T-helper 1 cell treated with Interleukin-12 subunit alpha and Interleukin-12 subunit beta and Interleukin-4 antibody, amounts not matched to agents 30 μg/mL and 1 μg/mL, for 36 hours (primary cell): ENCODE results near the gene LILRA2.
"Not testable (repeated sequence)": the region's sequence is repeated elsewhere in the genome, so short reads cannot be mapped to it uniquely, and the experiment has no call there.

Experiments used
- H3K27ac Mint-ChIP-seq: one replicate; pipeline ENCODE4 v1.8.0; 2021; ENCODE audit warnings: mild to moderate bottlenecking, mixed read lengths
- H3K27me3 Mint-ChIP-seq: one replicate; pipeline ENCODE4 v1.8.0; 2021; ENCODE audit warnings: low read depth, mixed read lengths
- H3K36me3 Mint-ChIP-seq: one replicate; pipeline ENCODE4 v1.8.0; 2021; ENCODE audit warnings: low read depth, mixed read lengths
- H3K4me1 Mint-ChIP-seq: one replicate; pipeline ENCODE4 v1.8.0; 2021; ENCODE audit warnings: low read depth, mixed read lengths
- H3K4me3 Mint-ChIP-seq: one replicate; pipeline ENCODE4 v1.8.0; 2021; ENCODE audit warnings: mild to moderate bottlenecking, moderate library complexity, mixed read lengths
- H3K9me3 Mint-ChIP-seq: one replicate; pipeline ENCODE4 v1.8.0; 2021; ENCODE audit warnings: mixed read lengths

The LILRA2 gene

DNA sequence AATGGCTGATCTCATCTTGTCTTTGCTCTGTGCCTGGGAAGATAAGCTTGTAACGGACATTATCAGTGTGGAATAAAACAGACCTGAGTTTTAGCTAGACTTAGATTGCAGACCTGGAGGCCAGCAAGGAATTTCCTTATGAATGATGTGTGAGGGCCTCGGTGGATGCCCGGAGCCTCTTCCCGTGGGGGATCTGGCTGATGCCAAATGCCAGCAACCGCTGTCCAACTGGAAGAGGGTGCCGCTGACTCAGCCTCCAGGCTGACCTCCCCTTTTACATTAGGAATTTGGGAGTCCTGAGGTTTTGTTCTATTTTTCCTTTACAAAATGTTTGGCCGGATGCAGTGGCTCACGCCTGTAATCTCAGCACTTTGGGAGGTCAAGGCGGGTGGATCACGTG is 19.6 kb upstream of the LILRA2 start:
- H3K4me1 Mint-ChIP-seq: peaks cover 3% of the 10 kb centered on the region
- H3K27me3 Mint-ChIP-seq: peaks cover 12% of the 10 kb centered on the region
- H3K36me3 Mint-ChIP-seq: no peaks in the 10 kb centered on the region
- H3K27ac Mint-ChIP-seq: no peak overlapping the region
- H3K9me3 Mint-ChIP-seq: peaks cover 3% of the 10 kb centered on the region
- H3K4me3 Mint-ChIP-seq: no peak overlapping the region

DNA sequence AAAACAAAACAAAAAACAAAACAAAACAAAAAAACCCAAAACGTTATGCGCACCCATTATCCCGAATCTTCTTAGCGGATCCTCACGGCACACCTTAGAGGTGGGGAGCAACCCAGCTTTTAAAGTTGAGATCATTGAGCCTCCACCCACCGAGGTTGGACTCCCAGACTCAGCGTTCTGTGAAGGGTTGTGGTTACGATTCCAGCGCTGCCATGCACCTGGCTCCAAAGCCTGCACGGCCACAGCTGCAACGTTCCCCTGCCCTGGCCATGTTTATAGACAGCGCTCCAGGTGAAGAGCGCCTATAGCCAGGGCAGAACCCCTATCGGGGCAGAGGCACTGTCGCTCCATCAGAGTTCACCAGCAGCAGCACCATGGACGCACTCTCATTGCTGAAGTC is 18.7 kb upstream of the LILRA2 start:
- Mint-ChIP-seq H3K9me3 (peaks cover 3% of the 10 kb centered on the region), H3K4me3 (no peak overlapping the region), H3K27ac (no peak overlapping the region), H3K27me3 (peaks cover 8% of the 10 kb centered on the region), H3K4me1 (peaks cover 3% of the 10 kb centered on the region), H3K36me3 (no peaks in the 10 kb centered on the region)

DNA sequence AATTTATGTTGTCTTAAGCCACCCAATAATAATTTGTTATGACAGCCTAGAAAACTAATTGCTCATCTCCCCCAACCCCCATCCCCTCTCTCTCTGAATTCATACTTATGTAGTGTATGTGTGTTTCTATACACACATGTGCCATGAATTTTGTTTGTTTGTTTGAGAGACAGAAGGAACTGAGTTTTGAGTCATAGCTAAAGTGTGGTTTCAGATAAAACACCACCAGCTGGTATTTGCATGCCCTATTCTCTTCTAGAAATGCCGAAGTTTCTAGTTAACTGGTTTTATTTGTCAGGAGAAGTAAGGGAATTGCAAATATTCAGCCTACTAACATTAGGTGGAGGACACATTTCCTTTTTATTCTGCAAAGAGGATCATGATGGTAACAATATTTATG is 17.4 kb upstream of the LILRA2 start:
- Mint-ChIP-seq H3K4me1 (peaks cover 3% of the 10 kb centered on the region), H3K4me3 (no peak overlapping the region), H3K27ac (no peak overlapping the region), H3K36me3 (no peaks in the 10 kb centered on the region), H3K27me3 (peaks cover 6% of the 10 kb centered on the region), H3K9me3 (peaks cover 3% of the 10 kb centered on the region)

DNA sequence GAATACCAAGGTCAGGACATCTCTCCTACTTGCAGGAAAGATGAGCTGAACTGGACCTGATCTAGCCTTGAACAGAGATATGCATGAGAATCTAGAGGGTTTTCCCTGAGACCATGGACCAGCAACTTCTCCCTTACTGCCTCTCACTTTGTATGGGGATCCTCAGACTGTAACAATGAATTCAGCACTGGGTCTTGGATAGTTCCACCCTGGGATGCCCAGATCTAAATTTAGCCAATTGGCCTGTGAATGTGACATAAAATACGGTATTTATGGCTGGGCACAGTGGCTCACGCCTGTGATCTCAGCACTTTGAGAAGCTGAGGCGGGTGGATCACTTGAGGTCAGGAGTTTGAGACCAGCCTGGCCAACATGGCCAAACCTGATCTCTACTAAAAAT is 15.3 kb upstream of the LILRA2 start:
- no peaks in the 10 kb centered on the region for H3K36me3 Mint-ChIP-seq
- peaks cover 6% of the 10 kb centered on the region for H3K27me3 Mint-ChIP-seq
- no peaks in the 10 kb centered on the region for H3K4me1 Mint-ChIP-seq
- H3K4me3 Mint-ChIP-seq: no peak overlapping the region
- H3K9me3 Mint-ChIP-seq: no peaks in the 10 kb centered on the region
- no peak overlapping the region for H3K27ac Mint-ChIP-seq

DNA sequence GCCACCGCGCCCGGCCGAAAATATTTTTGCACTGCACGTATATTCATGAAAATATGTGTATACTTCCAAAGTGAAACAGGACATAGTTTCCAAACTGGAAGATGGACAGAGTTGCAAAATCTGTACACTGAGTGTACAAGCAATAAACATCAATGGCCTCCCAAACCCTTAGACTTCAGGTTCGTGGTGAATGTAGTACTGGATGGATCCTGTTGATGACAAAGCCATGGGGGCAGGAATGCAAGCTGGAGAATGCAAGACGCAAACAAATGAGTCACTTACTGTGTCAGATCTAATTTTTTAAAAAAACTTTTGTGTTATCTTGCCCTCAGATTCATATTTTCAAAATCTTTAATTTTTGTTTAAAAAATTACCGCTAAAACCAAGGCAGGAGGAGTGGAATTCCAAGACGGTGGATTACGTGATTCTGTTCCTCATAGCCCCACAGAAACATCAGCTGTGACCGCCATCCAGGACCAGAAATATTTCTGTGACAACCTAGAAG is 12.7 kb upstream of the LILRA2 start:
- Mint-ChIP-seq H3K36me3 (no peaks in the 10 kb centered on the region), H3K27ac (no peak overlapping the region), H3K4me1 (no peaks in the 10 kb centered on the region), H3K9me3 (no peaks in the 10 kb centered on the region), H3K27me3 (peaks cover 6% of the 10 kb centered on the region), H3K4me3 (no peak overlapping the region)

DNA sequence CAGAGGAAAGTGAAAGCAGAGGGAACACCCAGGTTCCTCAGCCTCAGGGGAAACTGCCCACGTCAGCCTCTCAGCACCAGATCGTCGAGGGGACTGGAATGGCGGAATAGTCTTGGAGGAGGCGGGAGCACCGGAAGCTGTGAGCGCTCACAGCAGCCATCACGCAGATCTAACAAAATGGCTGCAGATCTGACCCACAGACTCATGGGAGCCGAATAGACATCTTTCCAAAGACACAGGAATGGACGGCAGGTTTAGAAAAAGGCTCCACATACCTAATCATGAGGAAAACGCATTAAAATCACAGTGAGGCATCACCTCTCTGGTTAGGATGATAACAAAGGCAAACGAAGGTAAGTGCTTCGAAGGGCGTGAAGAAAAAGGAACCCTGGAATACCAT is 11.8 kb upstream of the LILRA2 start:
- no peaks in the 10 kb centered on the region for H3K9me3 Mint-ChIP-seq
- H3K27ac Mint-ChIP-seq: no peak overlapping the region
- H3K36me3 Mint-ChIP-seq: no peaks in the 10 kb centered on the region
- no peak overlapping the region for H3K4me3 Mint-ChIP-seq
- H3K4me1 Mint-ChIP-seq: no peaks in the 10 kb centered on the region
- H3K27me3 Mint-ChIP-seq: peaks cover 6% of the 10 kb centered on the region

DNA sequence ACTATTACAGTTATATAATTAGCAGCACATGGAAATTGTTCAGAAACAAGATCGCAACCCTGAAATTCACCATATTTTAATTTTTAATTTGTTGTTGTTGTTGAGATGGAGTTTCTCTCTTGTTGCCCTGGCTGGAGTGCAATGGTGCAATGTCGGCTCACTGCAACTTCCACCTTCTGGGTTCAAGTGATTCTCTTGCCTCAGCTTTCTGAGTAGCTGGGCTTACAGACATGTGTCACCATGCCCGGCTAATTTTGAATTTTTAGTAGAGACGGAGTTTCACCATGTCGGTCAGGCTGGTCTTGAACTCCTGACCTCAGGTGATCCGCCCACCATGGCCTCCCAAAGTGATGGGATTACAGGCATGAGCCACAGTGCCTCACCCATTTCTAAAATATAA is 10.4 kb upstream of the LILRA2 start:
- H3K9me3 Mint-ChIP-seq, H3K4me1 Mint-ChIP-seq, H3K27me3 Mint-ChIP-seq, H3K27ac Mint-ChIP-seq, H3K36me3 Mint-ChIP-seq, H3K4me3 Mint-ChIP-seq: not testable (repeated sequence)

DNA sequence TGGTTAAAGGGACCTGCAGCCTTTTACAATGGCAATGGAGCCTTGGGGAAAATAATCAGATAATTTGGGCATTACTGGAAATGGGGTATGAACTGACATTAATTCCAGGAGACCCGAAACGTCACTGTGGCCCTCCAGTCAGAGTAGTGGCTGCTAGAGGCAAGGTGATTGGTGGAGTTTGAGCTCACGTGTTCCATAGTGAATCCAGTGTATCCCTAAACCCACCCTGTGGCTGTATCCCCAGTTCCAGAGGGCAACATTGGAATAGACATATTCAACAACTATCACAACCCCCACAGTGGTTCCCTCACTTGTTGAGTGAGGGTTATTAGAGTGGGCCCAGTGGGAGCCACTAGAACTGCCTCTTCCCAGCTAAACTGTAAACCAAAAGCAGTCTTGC is 3.3 kb upstream of the LILRA2 start:
- no peaks in the 10 kb centered on the region for H3K9me3 Mint-ChIP-seq
- H3K4me1 Mint-ChIP-seq: peaks cover 16% of the 10 kb centered on the region
- H3K4me3 Mint-ChIP-seq: no peak overlapping the region
- peaks cover 16% of the 10 kb centered on the region for H3K27me3 Mint-ChIP-seq
- no peak overlapping the region for H3K27ac Mint-ChIP-seq
- no peaks in the 10 kb centered on the region for H3K36me3 Mint-ChIP-seq

DNA sequence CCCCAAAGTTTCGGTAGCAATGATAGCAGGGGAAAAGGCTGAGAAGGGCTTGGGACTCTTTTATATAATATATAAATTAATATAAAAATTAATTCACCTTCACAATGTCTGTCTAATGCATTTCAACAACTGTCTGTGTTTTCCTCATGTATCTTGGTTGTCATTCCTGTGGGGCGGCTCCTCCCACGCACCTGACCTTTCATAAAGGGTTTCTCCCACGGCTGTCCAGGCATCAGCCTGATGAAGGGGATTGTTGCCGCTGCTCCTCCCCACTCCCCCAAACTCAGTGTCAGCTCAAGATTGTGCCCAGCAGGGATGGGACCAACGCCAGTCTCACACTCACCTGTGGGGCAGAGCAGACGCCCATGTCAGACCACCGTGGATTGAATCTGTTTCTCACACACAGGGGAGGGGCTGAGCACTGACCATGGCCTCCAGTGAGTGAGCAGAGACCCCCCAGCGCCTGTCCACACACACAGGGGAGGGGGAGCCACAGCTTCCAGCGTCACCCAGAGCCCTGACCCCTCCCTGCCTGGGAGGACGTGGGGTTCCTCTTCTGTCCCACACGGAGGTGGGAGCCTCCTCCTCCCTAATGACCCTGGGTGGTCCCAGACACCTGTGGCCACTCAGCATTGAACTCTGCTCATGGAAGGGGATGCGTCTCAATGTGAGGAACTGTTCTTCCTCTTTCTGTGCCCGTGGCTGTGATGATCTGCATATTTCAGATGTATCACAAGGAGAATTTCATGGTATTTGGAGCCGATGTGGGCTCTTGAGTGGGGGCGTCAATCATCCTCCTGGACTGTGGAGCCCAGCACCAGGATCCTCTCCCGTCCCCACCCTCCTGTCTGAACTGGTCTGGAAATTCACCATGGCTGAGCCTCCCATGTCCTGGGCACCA is 1.6 kb upstream of the LILRA2 start:
- Mint-ChIP-seq H3K27me3 (peaks cover 16% of the 10 kb centered on the region), H3K4me1 (peaks cover 16% of the 10 kb centered on the region)
- not testable (repeated sequence) for H3K9me3 Mint-ChIP-seq, H3K36me3 Mint-ChIP-seq, H3K4me3 Mint-ChIP-seq, H3K27ac Mint-ChIP-seq

DNA sequence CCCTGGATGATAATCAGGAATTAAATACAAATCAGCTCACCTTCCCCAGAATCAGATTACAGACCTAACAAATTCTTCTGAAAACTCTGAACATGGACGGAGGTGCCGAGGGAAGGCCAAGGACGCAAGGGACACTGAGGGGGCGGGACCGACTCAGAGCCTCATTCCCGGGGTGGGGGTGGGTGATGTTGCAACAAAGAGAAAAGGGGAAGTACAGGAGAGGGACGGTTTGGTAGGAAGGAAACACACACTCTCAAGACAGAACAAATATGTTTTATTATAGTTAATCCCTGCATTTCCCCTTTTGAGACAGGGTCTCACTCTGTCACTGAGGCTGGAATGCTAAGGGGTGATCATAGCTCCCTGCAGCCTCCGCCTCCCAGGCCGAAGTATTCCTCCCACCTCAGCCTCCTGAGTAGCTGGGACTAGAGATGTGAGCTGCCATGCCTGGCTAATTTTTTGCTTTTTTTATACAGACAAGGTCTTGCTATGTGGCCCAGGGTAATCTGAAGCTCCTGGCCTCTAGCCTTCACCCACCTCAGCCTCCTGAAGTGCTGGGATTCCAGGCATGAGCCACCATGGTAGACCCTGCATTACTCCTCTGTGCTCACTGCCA is 786 bp upstream of the LILRA2 start:
- peaks cover 16% of the 10 kb centered on the region for H3K27me3 Mint-ChIP-seq
- H3K4me1 Mint-ChIP-seq: peaks cover 13% of the 10 kb centered on the region
- H3K36me3 Mint-ChIP-seq: no peaks in the 10 kb centered on the region
- no peak overlapping the region for H3K27ac Mint-ChIP-seq
- no peak overlapping the region for H3K4me3 Mint-ChIP-seq
- H3K9me3 Mint-ChIP-seq: no peaks in the 10 kb centered on the region

DNA sequence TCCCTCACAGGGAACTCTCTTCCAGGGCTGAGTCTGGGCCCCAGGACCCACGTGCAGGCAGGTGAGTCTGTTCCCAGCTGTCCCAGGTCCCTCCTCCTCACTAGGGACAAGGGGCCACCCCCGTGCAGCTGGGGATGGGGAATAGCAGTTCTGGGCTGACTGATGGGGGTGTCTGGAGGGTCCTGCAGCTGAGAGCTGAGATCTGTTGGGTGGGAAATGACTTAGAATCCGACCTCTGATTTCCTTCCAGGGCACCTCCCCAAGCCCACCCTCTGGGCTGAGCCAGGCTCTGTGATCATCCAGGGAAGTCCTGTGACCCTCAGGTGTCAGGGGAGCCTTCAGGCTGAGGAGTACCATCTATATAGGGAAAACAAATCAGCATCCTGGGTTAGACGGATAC is 461 bp downstream of the LILRA2 start:
- no peaks in the 10 kb centered on the region for H3K36me3 Mint-ChIP-seq
- peaks cover 9% of the 10 kb centered on the region for H3K4me1 Mint-ChIP-seq
- H3K27ac Mint-ChIP-seq: no peak overlapping the region
- no peaks in the 10 kb centered on the region for H3K9me3 Mint-ChIP-seq
- no peak overlapping the region for H3K4me3 Mint-ChIP-seq
- peaks cover 7% of the 10 kb centered on the region for H3K27me3 Mint-ChIP-seq

DNA sequence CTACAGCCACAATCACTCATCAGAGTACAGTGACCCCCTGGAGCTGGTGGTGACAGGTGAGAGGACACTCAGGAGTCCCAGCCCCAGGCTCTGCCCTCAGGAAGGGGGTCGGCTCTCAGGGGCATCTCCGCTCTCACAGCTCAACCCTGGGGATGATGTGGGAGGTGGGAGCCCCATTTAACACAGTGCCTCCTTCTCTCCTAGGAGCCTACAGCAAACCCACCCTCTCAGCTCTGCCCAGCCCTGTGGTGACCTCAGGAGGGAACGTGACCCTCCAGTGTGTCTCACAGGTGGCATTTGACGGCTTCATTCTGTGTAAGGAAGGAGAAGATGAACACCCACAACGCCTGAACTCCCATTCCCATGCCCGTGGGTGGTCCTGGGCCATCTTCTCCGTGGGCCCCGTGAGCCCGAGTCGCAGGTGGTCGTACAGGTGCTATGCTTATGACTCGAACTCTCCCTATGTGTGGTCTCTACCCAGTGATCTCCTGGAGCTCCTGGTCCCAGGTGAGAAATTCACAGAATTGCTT is 1.0 kb downstream of the LILRA2 start:
- no peaks in the 10 kb centered on the region for H3K36me3 Mint-ChIP-seq
- no peak overlapping the region for H3K27ac Mint-ChIP-seq
- peaks cover 9% of the 10 kb centered on the region for H3K27me3 Mint-ChIP-seq
- H3K4me1 Mint-ChIP-seq: peaks cover 9% of the 10 kb centered on the region
- peaks cover 2% of the 10 kb centered on the region for H3K9me3 Mint-ChIP-seq
- no peak overlapping the region for H3K4me3 Mint-ChIP-seq

DNA sequence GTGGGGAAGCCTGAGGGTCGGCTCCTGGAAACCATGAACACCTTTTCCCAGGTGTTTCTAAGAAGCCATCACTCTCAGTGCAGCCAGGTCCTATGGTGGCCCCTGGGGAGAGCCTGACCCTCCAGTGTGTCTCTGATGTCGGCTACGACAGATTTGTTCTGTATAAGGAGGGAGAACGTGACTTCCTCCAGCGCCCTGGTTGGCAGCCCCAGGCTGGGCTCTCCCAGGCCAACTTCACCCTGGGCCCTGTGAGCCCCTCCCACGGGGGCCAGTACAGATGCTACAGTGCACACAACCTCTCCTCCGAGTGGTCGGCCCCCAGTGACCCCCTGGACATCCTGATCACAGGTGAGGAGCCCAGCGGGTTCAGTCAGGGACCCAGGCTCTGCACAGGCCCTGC is 1.6 kb downstream of the LILRA2 start:
- not testable (repeated sequence) for H3K9me3 Mint-ChIP-seq, H3K27ac Mint-ChIP-seq, H3K4me3 Mint-ChIP-seq, H3K4me1 Mint-ChIP-seq, H3K36me3 Mint-ChIP-seq
- peaks cover 13% of the 10 kb centered on the region for H3K27me3 Mint-ChIP-seq

DNA sequence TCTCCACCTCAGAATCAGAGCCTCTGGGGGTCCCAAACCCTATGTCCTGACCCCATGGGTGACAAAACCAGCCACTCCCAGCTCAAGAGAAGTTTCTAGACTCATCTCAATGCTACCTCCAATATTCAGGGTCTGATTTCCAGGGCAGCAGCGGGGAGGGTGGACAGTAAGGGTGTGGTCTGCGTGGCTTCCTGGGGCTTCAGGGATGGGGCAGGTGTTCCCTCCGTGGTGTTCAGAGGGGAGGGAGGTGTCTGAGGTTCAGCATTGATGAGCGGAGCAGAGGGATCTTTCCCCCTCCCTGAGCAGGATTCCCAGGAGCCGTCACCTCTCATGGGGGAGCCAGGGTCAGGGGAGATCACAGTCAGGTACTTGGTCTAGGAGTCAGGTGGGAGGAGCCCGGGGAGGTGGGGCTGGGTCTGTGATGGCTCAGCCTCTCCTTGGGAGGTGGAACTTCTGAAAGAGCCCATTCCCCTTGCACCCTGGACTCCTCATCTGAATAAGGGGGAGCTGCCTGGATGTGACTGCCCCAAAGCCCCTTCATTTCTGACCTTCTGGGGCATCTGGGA is 2.9 kb downstream of the LILRA2 start:
- peaks cover 6% of the 10 kb centered on the region for H3K9me3 Mint-ChIP-seq
- peak overlapping the region; percentile 57 for H3K27ac Mint-ChIP-seq
- H3K4me1 Mint-ChIP-seq: peaks cover 9% of the 10 kb centered on the region
- H3K4me3 Mint-ChIP-seq: no peak overlapping the region
- no peaks in the 10 kb centered on the region for H3K36me3 Mint-ChIP-seq
- H3K27me3 Mint-ChIP-seq: peaks cover 13% of the 10 kb centered on the region

DNA sequence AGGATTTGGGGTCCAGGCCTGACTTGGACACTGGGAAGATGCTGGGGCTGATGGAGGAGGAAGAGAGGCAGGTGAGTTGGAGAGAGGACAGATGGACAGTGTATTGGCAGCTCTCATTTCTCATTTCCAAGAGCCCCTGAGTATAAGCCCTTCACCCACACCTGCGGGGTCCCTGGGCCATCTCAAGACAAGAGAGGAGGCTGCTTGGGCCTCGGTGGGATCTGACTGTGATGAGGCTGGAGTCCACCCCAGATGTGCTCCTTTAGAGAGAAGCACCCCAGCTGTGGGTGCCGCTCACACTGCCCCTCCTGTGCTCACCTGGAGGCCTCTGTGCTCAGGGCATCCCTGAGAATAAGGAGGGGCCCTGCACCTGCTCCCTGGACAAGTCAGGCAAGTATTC is 3.7 kb downstream of the LILRA2 start:
- Mint-ChIP-seq H3K27me3 (peaks cover 11% of the 10 kb centered on the region), H3K9me3 (peaks cover 6% of the 10 kb centered on the region), H3K36me3 (no peaks in the 10 kb centered on the region), H3K27ac (no peak overlapping the region), H3K4me3 (no peak overlapping the region), H3K4me1 (peaks cover 9% of the 10 kb centered on the region)
